Measurements from ENCODE around the gene ASCL3.
A peak's percentile ranks its signal among the peaks of the same experiment; 100 is the strongest.

Gene ASCL3

DNA sequence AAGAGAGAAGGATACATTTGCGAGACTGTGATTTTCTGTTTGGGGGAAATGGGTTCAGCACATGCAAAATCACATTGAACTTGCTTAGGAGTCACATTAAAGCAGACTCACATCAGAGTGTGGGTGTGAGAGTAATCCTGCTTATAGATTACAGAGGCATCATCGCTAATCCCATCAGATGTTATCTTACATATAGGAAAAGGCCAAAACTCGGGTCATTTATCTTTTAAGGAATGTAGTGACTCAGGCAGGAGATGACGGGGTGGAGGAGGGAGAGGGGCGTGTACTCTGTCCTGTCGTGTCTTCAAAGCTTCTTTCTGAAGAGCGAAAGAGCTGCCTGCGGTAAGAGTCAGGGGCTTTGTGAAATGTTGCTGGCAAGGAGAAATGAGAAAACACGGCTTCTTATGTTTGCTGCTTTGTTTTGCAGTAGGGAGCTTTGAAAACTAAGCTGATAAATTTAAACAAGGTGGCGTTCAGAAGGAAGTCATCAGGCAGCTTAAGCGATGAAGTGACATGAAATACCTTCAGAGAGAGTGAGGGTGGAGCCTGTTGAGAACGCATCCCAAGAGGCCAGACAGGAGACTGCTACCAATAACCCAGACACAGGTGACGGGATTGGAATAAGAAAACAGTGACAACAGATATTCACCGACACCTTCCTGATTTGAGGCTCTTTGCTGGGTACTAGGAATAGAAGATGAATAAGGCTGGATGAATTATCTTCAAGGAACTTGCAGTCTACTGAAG, 7.9 kb downstream of the ASCL3 start:
- H3K4me3 Mint-ChIP-seq = no peak overlapping the region
- no peak for ATAC-seq (replicated peaks)
- no peak for DNase-seq
- H3K9me3 Mint-ChIP-seq = no peaks in the 10 kb centered on the region
- no peaks in the 10 kb centered on the region for H3K27me3 Mint-ChIP-seq
- H3K27ac Mint-ChIP-seq = peak overlapping the region; percentile 0
- no peaks in the 10 kb centered on the region for H3K36me3 Mint-ChIP-seq
- H3K4me1 Mint-ChIP-seq = peaks cover 0 to 2% of the 10 kb centered on the region in 2 donors

DNA sequence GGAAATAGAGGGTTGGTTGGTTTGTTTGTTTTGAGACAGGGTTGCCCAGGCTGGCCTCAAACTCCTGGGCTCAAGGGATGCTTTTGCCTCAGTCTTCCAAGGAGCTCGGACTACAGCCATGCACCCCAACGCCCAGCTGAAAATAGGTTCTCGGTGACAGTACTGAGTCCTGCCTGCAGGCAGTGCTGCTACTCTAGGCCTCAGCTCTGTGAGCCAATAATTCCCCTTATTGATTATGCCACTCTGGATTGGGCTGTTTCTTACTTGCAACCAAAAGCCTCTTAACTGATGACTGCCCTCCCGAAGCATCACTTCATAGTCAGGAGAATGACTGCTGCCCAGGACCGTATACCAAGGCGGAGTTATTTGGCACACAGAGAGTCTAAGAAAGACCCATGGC, 8.9 kb downstream of the ASCL3 start:
- peaks cover 0 to 2% of the 10 kb centered on the region in 2 donors for H3K4me1 Mint-ChIP-seq
- no peaks in the 10 kb centered on the region for H3K9me3 Mint-ChIP-seq
- H3K4me3 Mint-ChIP-seq = no peak overlapping the region
- H3K36me3 Mint-ChIP-seq = no peaks in the 10 kb centered on the region
- no peak for DNase-seq
- ATAC-seq (replicated peaks) = no peak
- H3K27me3 Mint-ChIP-seq = no peaks in the 10 kb centered on the region
- H3K27ac Mint-ChIP-seq = no peak overlapping the region

DNA sequence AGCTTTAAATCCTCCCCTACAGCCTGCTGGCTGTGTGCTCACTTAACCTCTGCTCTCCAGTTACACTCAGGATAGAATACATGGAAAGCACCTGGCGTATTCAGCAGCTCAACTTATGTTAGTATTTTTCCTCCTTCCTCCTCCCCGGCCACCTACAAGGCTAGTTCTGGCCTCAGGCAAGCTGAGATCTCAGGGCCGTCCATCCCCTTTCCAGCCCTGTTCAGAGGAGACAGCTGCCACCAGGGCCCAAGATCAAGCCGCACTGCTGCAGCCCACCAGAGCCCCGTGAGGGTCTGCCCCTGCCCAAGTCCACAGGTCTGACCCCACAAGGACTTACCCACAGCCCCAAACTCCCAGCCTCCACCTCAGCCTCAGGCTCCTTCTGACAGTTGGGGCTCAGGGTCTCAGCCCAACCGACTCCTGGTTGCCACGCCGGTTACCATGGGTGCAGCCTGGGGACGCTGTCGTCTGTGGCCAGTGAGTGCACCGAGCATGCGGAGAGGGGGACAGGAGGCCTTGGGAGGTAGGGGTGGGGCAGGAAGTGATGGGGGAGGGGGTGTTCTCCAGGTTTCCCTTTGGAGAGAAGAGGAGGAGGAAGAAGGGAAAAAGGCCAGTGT, 10.1 kb downstream of the ASCL3 start, which contains the start of gene C11orf16:
Gene C11orf16, minus strand, starts transcription at position 384 of the 617 bp plus-strand sequence. CDS start 639 bp downstream, outside the sequence.
- Mint-ChIP-seq H3K27me3 (no peaks in the 10 kb centered on the region), H3K9me3 (no peaks in the 10 kb centered on the region), H3K4me3 (no peak within 1 kb of the TSS), H3K27ac (no peak within 1 kb of the TSS), H3K4me1 (peaks cover 0 to 2% of the 10 kb centered on the region in 2 donors), H3K36me3 (no peaks in the 10 kb centered on the region)
- ATAC-seq (replicated peaks) = no peak
- DNase-seq = no peak

DNA sequence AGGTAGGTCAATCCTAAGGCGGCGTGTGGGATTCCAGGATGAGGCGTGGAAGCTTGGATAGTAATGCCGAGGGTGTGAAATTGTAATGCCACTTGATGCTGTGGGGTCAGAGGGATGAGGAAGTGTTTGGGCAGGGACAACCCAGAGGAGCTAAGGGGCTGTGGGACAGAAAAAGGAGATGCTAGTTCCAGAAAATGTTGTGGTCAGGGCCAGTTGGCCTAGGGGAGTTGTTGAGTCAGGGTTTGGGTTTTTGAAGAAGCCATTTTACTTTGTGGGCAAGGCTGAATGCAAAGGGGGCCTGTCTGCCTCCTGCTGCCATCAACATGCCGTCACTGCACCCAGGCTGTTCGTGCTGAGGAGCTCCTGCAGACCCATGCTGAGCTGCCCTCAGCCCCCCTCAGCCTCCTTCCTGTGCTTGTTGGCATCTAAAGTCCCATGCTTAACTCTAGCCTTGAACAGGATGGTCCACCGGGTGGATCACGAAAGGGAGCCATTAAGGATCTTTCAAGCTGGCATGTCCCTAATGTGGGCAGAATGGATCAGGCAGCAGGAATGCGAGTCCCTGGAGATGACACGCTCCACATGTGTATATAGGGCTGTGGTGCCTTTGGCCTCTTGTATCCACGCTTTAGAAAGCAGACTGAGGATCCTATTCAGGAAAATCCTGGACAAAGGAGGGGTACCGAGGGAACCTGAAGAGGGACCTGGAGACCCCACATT, 12.2 kb downstream of the ASCL3 start:
- no peak for ATAC-seq (replicated peaks)
- Mint-ChIP-seq H3K4me3 (no peak overlapping the region), H3K27me3 (no peaks in the 10 kb centered on the region), H3K4me1 (no peaks in the 10 kb centered on the region), H3K36me3 (no peaks in the 10 kb centered on the region), H3K9me3 (no peaks in the 10 kb centered on the region), H3K27ac (no peak overlapping the region)
- DNase-seq = no peak

DNA sequence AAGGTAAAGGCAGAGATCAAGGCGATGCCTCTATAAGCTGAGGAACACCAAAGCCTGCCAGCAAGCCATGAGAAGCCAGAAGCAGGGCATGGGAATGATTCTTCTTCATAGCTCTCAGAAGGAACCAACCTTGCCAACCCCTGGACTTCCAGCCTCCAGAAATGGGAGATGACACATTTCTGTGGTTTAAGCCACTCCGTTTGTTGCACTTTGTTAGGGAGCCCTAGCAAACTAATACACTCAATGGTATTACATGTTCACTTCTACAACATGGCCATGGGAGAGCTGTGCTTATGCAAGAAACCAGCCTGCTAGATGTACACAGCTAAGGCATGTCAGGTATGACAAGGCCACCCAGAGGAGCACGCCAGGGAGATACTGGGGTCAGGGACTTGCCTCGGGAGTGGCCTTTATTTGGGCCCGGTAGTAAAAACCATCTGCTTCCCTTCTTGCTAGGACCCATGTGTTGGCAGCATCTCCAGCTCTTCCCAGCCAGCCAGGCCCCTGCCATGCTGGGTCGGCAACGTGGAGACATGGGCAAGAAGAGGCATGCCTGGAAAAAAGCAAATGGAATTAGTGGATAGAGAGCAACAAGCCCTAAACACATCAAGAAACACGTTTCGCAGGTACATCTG, 13.7 kb downstream of the ASCL3 start:
- DNase-seq (no peak), ATAC-seq (replicated peaks) (no peak)
- Mint-ChIP-seq H3K27ac (no peak overlapping the region), H3K4me3 (no peak overlapping the region), H3K27me3 (no peaks in the 10 kb centered on the region), H3K9me3 (no peaks in the 10 kb centered on the region), H3K36me3 (peaks cover 0 to 8% of the 10 kb centered on the region in 2 donors), H3K4me1 (no peaks in the 10 kb centered on the region)

DNA sequence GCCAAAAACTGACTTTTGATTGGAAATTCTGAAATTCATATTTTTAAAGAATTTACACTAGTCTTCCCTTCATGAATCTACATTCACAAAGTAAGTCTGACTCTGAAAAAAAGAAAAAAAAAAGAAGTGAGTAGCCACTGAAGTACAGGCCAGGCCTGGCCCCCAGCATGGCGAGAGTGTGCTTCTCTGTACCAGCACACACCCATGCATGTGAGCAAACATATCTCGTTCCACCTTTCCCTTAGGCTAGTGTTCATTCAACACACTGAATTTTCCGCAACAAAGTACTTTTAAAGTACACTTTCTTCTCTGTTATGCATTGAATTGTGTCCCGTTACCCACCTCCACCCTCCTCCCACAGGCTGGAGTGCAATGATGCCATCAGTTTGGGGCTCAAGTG, 14.6 kb downstream of the ASCL3 start:
- no peaks in the 10 kb centered on the region for H3K9me3 Mint-ChIP-seq
- no peak for ATAC-seq (replicated peaks)
- H3K4me1 Mint-ChIP-seq = no peaks in the 10 kb centered on the region
- H3K27me3 Mint-ChIP-seq = no peaks in the 10 kb centered on the region
- H3K36me3 Mint-ChIP-seq = peaks cover 0 to 8% of the 10 kb centered on the region in 2 donors
- no peak overlapping the region for H3K4me3 Mint-ChIP-seq
- DNase-seq = no peak
- H3K27ac Mint-ChIP-seq = no peak overlapping the region

DNA sequence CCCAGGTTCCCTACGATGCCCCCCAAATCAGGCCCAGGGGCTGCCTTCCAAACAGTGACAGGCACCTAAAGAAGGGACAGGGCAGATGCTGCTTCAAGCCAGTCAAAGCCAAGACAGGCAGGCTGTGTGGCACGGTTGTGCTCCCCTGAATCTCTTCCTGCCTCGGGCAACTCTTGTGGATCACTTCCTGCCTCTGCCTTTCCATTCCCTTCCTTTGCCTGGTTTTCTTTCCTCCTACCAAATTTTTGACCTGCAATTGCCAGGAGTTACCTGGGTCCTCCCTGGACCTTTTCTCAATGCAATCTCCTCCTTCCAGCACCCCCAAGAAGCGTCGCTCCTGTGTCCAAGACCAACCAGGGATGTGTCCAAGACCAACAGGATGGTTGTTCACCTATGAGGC, 15.6 kb downstream of the ASCL3 start:
- H3K4me1 Mint-ChIP-seq = no peaks in the 10 kb centered on the region
- H3K9me3 Mint-ChIP-seq = no peaks in the 10 kb centered on the region
- ATAC-seq (replicated peaks) = no peak
- H3K27me3 Mint-ChIP-seq = no peaks in the 10 kb centered on the region
- H3K36me3 Mint-ChIP-seq = peaks cover 0 to 12% of the 10 kb centered on the region in 2 donors
- peak overlapping the region; percentile 47 for H3K27ac Mint-ChIP-seq
- no peak overlapping the region for H3K4me3 Mint-ChIP-seq
- DNase-seq = no peak

DNA sequence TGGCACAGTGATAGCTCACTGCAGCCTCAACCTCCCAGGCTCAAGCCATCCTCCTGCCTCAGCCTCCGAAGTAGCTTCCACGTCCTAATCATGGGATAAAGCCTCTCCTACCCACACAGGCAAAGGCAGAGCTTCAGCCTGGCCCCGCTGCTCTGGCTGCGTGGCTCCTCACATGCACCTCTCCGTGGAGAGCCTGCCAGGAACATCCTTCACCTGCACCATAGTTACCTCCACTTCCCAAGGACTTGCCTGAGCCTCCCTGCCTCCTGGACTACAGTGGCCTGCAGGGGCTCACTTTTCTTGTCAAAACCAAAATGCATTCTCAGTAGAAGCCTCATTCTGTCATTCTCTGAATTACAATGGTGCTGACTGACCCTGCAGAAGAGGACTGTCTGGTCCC, 16.6 kb downstream of the ASCL3 start:
- H3K27me3 Mint-ChIP-seq = no peaks in the 10 kb centered on the region
- H3K4me3 Mint-ChIP-seq = no peak overlapping the region
- no peaks in the 10 kb centered on the region for H3K9me3 Mint-ChIP-seq
- no peak for DNase-seq
- H3K4me1 Mint-ChIP-seq = no peaks in the 10 kb centered on the region
- peaks cover 6 to 22% of the 10 kb centered on the region in 2 donors for H3K36me3 Mint-ChIP-seq
- H3K27ac Mint-ChIP-seq = no peak overlapping the region
- ATAC-seq (replicated peaks) = no peak

DNA sequence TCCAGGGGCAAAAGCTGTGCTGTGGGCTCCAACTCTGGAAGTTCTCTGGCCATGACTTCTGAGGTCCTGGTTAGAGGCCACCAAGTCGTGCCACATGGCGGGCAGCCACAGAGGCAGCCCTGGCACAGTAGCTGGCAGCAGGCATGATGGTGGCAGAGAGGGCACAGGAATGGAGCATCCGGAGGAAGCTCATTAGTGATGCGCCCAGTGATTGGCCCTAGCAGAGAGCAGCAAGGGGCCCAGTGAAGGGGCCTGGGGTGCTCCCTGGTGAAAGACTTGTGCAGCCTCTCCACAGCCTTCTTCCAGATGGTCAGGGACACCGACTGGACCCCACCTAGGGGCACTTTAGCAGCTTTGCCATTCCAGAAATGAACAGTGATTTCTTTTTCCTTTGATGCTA, 17.1 kb downstream of the ASCL3 start:
- Mint-ChIP-seq H3K4me1 (no peaks in the 10 kb centered on the region), H3K4me3 (no peak overlapping the region), H3K9me3 (no peaks in the 10 kb centered on the region), H3K36me3 (peaks cover 6 to 25% of the 10 kb centered on the region in 2 donors), H3K27me3 (no peaks in the 10 kb centered on the region), H3K27ac (no peak overlapping the region)
- DNase-seq (no peak), ATAC-seq (replicated peaks) (no peak)

DNA sequence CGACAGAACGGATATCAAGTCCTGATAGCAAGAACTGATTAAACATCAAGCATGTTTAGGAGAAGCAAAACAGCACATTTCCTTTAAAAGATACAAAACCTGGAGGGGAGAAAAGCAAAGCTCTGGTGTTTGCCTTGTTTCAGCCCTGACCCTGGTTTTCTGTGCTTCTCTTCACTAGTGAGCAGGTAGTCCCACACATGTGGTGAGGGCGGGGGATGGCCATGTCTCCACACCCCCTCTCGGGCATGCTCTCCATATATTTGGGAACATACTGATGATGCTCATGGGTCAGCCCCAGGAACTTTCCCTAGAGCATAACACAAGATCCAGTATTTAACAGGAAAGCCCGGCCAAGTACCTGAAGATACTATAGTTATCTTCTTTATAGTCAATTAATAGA, 20.1 kb downstream of the ASCL3 start:
- no peak for ATAC-seq (replicated peaks)
- Mint-ChIP-seq H3K27ac (no peak overlapping the region), H3K4me1 (no peaks in the 10 kb centered on the region), H3K36me3 (peaks cover 6 to 34% of the 10 kb centered on the region in 2 donors), H3K9me3 (no peaks in the 10 kb centered on the region), H3K27me3 (no peaks in the 10 kb centered on the region), H3K4me3 (no peak overlapping the region)
- DNase-seq = no peak

DNA sequence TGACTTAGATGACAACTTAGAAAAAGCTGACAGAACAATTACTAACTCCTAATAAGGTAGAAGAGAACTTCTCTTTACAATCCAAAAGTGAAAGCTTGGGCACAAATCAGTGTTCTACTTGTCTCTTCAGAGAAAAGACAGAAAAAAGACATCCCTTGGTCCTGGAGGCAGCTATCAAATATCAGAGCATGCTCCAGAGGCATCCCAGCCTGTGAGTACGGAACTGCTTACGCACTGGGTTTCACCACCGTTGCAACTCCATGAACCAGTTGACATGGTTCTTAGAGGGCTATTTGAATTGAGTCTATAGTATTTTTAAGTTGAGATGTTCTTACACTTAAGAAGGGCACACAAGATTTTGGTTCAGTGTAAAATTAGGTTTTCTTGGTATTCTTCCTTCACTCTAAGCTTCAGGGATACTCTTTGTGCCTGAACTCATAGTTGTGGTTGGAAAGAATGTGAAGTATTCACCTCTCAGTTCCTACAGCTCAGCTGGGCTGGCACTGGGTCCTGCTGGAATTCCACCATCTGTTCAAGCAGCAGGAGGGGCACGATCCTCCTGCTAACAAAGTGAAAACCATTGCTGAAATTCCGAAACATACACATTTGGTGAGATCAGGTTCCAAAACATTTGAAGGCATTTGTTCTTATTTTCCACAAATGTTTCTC, 25.5 kb downstream of the ASCL3 start:
- Mint-ChIP-seq H3K9me3 (no peaks in the 10 kb centered on the region), H3K27me3 (no peaks in the 10 kb centered on the region), H3K36me3 (peaks cover 12 to 39% of the 10 kb centered on the region in 2 donors), H3K27ac (no peak overlapping the region), H3K4me3 (no peak overlapping the region), H3K4me1 (peaks cover 15 to 16% of the 10 kb centered on the region in 2 donors)
- ATAC-seq (replicated peaks) (no peak), DNase-seq (no peak)

DNA sequence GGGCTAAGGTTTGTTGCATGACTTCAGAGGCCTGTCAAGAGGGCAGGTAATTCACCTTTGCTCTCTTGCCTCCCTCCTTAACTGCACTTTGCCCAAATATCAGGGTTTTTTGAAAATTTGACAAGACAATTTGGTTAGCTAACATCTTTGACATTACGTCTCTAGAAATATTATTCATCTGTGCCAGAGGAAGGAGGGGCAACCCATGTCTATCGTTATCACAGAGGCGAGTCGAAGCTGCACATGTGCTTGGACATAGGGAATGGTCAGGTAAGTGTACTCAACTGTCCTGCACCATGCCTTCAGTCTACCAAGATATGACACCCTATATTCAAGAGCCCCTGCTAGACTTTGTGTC, 28.2 kb downstream of the ASCL3 start:
- Mint-ChIP-seq H3K36me3 (peaks cover 6 to 20% of the 10 kb centered on the region in 2 donors), H3K9me3 (no peaks in the 10 kb centered on the region), H3K27ac (no peak overlapping the region)

DNA sequence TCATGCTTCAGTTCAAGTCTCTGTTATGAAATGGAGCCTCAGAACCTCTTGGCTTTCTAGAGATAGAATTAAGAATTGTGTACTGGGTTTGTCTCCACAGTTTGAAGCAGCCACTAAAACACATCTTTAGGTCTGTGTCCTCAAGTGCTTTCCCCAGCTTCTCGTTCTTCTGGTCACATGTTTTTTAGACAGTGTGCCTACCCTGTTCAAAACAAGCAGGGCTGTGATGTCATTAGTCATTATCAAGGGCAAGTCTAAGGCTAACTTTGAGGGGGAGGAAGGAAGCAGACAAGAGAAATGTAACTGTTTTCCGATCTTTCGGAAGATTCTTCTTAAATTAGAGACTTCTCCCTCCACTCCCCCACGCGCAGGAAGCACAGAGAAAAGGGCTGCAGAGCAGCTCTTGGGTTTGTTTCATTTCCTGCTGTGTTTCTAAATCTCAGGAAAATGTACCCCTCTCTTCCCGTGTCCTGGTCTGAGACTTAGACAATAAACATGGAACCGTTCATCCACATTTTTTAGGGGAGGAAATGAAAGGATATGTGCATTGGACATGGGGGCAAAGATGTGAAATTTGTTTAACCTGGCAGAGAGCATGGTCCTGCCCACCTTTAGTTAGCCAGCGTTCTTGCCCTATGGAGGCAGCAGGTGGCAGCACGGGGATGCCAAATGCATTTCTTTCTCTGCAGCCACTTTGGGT, 28.7 kb downstream of the ASCL3 start:
- Mint-ChIP-seq H3K36me3 (peaks cover 6 to 16% of the 10 kb centered on the region in 2 donors), H3K27me3 (peaks cover 1 to 10% of the 10 kb centered on the region in 2 donors), H3K4me1 (peaks cover 22 to 26% of the 10 kb centered on the region in 2 donors), H3K4me3 (peak overlapping the region; percentile 19 to 47), H3K9me3 (no peaks in the 10 kb centered on the region), H3K27ac (no peak overlapping the region)
- ATAC-seq (replicated peaks) (peak; percentile 27 to 33), DNase-seq (no peak)

More for the DNA sequence above, 28.2 kb downstream of the ASCL3 start:
- peaks cover 22 to 24% of the 10 kb centered on the region in 2 donors for H3K4me1 Mint-ChIP-seq
- H3K27me3 Mint-ChIP-seq = peaks cover 0 to 7% of the 10 kb centered on the region in 2 donors
- no peak for DNase-seq
- no peak overlapping the region for H3K4me3 Mint-ChIP-seq
- no peak for ATAC-seq (replicated peaks)
